ENCODE data around the gene DOCK3.
"Not testable (repeated sequence)": the region's sequence is repeated elsewhere in the genome, so short reads cannot be mapped to it uniquely, and the experiment has no call there.

The DOCK3 gene

GRCh38 chr3:51224283-51224682 lies 549.6 kb downstream of the DOCK3 start:
- no peak for DNase-seq (ENCODE audit: low spot score)

GRCh38 chr3:51224843-51225242 lies 550.1 kb downstream of the DOCK3 start:
- no peak for DNase-seq (ENCODE audit: low spot score)

GRCh38 chr3:51242939-51243338 lies 568.2 kb downstream of the DOCK3 start:
- DNase-seq (ENCODE audit: low spot score): no peak

DNA sequence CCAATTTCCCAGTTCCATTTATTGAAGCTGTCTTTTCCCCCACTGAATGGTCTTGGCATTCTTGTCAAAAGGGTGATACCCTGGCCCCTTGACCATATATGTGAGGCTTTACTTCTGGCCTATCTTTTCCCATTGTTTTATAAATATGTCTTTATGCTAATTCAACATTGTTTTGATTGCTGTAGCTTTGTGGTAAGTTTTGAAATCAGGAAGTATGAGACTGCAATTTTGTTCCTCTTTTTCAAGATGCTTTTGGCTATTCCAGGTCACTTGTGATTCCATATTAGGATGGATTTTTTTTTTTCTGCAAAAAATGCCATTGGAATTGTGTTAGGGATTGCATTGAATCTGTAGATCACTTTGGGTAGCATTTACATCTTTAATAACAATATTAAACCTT lies 569.2 kb downstream of the DOCK3 start:
- DNase-seq (ENCODE audit: low spot score): no peak

GRCh38 chr3:51245867-51246266 lies 571.1 kb downstream of the DOCK3 start:
- no peak for DNase-seq (ENCODE audit: low spot score)

- no peak for DNase-seq (ENCODE audit: low spot score)
Measured at GRCh38 chr3:51257870-51258269, 583.1 kb downstream of the DOCK3 start.

DNA sequence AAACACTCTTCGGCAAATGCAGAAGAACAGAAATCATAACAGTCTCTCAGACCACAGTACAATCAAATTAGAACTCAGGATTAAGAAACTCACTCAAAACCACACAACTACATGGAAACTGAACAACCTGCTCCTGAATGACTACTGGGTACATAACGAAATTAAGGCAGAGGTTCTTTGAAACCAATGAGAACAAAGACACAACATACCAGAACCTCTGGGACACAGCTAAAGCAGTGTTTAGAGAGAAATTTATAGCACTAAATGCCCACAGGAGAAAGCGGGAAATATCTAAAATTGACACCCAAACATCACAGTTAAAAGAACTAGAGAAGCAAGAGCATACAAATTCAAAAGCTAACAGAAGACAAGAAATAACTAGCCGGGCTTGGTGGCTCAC lies 589.4 kb downstream of the DOCK3 start:
- not testable (repeated sequence) for DNase-seq (ENCODE audit: low spot score)

DNA sequence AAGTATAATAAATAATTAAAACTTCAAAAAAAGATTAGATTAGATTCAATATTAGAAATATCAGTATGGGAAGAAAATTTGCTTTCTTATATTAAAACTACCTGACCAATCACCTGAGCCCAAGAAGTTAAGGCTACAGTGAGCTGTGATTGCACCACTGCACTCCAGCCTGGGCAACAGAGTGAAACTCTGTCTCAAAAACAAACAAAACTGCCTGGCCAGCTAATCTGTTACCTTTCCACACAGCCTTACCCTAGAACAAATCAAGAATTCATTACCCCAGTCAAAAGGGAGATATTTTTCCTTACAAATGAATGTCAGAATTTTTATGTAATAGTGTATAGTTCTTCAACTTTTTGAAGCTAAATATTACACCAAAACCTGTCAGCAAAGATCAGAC lies 593.4 kb downstream of the DOCK3 start:
- DNase-seq (ENCODE audit: low spot score): no peak

DNA sequence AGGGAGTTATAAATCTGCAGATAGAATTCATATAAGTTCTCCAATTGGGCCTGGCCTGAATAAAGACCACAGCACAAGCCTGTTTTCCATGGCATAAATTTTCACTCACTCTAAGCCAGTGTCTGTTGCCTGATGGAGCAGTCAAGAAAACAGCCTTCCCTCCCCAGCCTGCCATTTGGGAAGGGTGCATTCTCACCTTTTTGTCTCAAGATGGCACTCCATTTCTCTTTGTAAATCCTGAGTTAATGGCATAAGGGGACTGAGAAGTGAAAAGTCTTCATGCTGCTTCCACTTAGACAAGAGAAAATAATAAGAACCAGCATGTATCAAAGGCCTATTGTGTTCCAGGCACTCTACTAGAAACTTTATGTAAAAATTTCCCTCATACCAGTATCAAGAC lies 594.7 kb downstream of the DOCK3 start:
- no peak for DNase-seq (ENCODE audit: low spot score)

DNA sequence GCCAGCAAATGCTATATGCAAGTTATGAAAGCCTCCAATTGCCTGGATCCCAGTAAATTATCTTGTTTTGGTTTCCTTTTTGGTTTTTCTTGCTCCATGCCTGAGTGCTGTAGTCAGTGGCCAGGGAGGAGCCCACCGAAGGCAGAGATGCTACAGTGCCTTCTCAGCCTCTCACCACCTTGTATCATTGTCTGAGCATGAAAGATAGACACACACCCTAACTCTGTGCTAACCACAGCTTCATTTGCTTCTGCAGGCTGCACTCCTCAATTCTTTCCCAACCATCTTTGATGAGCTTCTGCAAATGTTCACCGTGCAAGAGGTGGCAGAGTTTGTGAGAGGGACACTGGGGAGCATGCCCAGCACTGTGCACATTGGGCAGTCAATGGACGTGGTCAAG lies 595.8 kb downstream of the DOCK3 start:
- DNase-seq (ENCODE audit: low spot score): no peak

DNA sequence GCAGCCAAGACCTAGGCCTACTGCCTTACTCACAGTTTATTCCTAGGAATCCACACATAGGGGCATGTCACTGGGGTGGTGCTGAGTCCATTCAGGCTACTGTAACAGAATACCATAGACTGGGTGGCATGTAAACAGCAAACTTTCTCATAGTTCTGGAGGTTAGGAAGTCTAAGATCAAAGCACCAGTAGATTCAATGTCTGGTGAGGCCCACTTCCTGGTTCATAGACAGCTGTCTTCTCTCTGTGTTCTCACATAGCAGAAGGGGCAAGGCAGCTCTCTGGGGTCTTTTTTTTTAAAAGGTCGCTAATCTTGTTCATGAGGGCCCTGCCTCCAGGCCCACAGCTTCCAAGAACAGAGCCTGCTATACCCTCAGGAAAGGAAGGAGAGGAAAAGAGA lies 596.4 kb downstream of the DOCK3 start:
- DNase-seq (ENCODE audit: low spot score): no peak

GRCh38 chr3:51274052-51274451 lies 599.3 kb downstream of the DOCK3 start:
- no peak for DNase-seq (ENCODE audit: low spot score)

DNA sequence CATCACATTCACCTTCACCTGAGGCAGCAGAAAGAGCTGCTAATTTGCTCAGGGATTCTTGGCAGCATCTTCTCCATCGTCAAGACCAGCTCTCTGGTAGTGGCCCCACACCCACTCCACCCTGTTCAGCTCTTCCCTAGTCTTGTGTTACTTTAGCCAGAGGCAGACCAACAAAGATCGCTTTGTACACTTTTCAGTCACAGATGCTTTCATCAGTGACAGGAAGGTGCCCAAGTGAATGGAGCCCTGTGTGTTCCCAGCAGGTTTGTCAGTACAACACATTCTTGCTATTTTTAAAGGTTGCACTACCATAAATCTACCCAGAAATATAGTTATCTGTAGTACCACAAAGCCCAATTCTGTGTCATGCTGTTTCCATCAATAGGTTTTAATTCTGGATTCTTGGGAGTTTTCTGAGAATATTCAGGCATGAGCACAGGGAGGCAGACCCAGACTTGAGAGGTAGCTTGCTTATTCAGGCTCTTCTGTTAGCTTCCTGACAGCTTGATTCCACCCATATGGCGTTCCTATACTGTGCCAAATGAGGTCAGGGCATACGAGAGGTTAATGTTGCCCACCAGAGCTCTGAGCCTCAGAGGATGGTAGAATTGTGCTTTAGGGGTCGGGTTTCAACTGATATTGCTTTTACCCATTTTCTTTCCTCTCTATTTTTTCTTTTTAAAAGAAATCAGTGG lies 600.5 kb downstream of the DOCK3 start:
- DNase-seq (ENCODE audit: low spot score): no peak

- no peak for DNase-seq (ENCODE audit: low spot score)
Measured at GRCh38 chr3:51276046-51276445, 601.3 kb downstream of the DOCK3 start.

DNA sequence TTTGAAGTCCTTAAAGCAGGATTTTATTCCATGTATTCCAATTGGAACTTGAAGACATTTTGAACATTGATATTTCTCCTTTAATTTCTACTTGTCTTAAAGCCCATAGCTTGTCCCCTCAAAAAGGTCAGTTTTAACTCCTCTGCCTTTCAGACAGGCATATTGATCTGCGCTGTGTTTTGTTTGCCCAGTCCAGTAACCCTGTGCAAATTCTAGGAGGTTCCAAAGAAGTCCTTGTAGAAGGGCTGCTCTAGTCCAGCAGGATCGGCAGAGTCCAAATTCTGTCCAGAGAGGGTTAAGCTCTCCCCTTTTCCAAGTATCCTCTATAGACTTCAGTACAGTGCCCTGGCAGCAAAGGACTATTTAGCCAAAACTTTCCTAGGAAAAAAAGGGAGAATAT lies 604.7 kb downstream of the DOCK3 start:
- DNase-seq (ENCODE audit: low spot score): no peak

- DNase-seq (ENCODE audit: low spot score): no peak
Measured at GRCh38 chr3:51280176-51280575, 605.4 kb downstream of the DOCK3 start.

DNA sequence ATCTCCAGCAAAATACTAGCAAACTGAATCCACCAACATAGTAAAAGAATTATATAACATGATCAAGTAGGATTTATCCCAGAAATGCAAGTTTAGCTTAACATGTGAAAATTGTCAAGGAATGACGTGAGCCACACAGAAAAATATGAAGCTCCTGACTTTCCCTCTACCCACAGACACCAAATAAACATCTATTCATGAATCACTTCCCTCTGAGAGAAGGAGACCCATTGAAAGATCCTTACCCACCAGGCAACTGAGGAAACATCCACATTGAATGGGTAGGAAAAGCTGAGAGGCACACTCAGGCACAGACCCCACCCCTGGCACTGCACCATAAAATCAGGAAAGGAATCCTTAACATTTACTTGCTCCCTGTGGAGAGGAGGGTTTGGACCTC lies 608.2 kb downstream of the DOCK3 start:
- DNase-seq (ENCODE audit: low spot score): peak; percentile 35

GRCh38 chr3:51283421-51283820 lies 608.7 kb downstream of the DOCK3 start:
- DNase-seq (ENCODE audit: low spot score): no peak

DNA sequence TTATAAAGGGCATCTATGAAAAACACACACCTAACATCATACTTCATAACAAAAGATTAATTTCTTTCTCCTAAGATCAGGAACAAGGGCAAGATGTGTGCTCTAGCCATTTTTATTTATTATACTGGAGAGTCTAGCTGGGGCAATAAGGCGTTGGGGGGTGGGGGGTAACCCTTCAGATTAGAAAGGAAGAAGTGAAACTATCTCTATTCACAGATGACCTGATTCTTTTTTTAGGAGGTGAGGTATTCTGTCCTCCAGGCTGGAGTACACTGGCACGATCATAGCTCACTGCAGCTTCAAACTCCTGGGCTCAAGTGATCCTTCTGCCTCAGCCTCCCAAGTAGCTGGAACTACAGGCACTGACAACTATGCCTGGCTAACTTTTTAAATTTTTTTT lies 620.9 kb downstream of the DOCK3 start:
- DNase-seq (ENCODE audit: low spot score): no peak

DNA sequence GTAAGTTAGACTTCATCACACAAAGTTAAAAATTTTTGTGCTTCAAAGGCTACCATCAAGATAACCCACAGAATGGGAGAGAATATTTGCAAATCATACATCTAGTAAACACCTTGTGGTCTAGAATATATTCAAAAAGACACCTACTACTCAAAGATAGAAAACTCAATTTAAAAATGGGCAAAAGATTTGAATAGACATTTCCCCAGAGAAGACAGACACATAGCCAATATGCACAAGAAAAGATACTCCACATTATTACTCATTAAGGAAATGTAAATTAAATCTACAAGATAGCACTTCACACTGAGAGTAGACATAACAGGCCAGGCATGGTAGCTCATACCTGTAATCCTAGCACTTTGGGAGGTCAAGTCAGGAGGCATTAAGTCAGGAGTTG lies 622.6 kb downstream of the DOCK3 start:
- no peak for DNase-seq (ENCODE audit: low spot score)

- no peak for DNase-seq (ENCODE audit: low spot score)
Measured at GRCh38 chr3:51304230-51304629, 629.5 kb downstream of the DOCK3 start.

DNA sequence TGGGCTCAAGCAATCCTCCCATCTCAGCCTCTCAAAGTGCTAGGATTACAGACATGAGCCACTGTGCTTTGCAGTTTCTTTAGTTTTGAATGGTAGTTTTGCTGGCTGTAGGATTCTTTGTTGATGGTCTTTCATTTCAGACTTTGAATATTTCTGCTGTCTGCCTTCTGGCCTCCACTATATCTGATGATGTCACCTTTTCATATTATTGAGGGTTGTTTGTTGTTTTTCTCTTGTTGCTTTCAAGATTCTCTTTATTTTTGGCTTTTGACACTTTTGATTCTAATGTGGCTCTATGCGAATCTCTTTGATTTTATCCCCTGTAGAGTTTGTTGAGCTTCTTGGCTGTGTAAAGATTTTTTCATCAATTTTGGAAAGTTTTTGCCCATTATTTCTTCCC lies 631.4 kb downstream of the DOCK3 start:
- DNase-seq (ENCODE audit: low spot score): no peak

- DNase-seq (ENCODE audit: low spot score): no peak
Measured at GRCh38 chr3:51307458-51307857, 632.7 kb downstream of the DOCK3 start.

- not testable (repeated sequence) for DNase-seq (ENCODE audit: low spot score)
Measured at GRCh38 chr3:51307945-51308607, 633.3 kb downstream of the DOCK3 start.
